Body of pancreas (tissue), 4 donors: Measurements from ENCODE around the gene SLC9A9.

Source experiments
- POLR2A ChIP-seq, 3 donors: fragments of 450-650 bp; IDR thresholded peaks; one replicate each; pipeline ENCODE4 v1.6.1; 2016; ENCODE audit warnings: antibody characterized with exemption in 3 of 3, mild to moderate bottlenecking in 2 of 3
- TF ChIP-seq, protein P1 (sequence below), 7 experiments: fragments of 450-650 bp in 4 of 7; fragments of 200-600 bp in 3 of 7; sonication (generic) in 3 of 7; IDR thresholded peaks; one replicate each; pipeline ENCODE4 v1.5.1; 2016 to 2019; ENCODE audit warnings: antibody characterized with exemption in 7 of 7

DNA sequence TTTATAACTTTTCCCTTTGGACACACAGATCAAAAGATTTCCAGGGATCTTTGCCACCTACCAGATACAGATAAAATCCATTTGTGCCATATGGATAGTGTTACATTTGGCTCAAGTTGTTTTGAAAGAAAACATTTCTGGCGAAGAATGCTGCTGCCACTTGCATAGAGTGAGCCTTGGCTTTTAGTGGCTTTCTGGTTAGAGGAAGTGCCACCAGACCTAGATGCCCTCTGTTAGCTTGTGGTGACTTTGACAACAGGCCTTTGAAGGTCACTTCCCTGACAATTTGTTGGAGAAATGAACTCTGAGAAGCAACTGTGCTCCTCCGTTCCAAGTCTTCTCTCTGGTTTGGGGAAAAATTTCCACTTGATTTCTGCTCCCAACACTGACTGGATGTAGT lies 570.7 kb downstream of the SLC9A9 start:
- TF ChIP-seq, protein P1, sequence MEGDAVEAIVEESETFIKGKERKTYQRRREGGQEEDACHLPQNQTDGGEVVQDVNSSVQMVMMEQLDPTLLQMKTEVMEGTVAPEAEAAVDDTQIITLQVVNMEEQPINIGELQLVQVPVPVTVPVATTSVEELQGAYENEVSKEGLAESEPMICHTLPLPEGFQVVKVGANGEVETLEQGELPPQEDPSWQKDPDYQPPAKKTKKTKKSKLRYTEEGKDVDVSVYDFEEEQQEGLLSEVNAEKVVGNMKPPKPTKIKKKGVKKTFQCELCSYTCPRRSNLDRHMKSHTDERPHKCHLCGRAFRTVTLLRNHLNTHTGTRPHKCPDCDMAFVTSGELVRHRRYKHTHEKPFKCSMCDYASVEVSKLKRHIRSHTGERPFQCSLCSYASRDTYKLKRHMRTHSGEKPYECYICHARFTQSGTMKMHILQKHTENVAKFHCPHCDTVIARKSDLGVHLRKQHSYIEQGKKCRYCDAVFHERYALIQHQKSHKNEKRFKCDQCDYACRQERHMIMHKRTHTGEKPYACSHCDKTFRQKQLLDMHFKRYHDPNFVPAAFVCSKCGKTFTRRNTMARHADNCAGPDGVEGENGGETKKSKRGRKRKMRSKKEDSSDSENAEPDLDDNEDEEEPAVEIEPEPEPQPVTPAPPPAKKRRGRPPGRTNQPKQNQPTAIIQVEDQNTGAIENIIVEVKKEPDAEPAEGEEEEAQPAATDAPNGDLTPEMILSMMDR (IDR thresholded peaks at IDR 0.05), result no peak
- TF ChIP-seq POLR2A (IDR thresholded peaks at IDR 0.05), result no peak
